ENCODE results near the gene PVR.

DNA sequence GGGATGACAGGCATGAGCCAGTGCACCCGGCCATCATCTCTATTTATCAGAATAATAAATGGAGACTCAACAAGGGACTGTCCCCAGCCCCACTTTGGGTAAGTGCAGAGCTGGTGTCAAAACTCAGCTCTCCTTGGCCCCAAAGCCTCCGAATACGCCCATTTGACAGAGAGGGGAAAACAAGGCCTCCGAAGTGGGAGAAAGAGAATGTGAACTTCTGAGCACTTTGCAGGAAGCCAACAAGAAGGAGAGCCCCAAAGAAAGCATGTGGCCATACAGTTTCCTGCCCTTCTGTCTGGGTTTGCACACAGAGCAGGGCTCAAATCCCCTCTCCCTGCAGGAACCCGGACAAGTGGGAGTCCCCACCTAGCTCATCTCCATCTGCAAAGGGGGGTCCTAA, 56.8 kb downstream of the PVR start:
- TF ChIP-seq, protein P1, sequence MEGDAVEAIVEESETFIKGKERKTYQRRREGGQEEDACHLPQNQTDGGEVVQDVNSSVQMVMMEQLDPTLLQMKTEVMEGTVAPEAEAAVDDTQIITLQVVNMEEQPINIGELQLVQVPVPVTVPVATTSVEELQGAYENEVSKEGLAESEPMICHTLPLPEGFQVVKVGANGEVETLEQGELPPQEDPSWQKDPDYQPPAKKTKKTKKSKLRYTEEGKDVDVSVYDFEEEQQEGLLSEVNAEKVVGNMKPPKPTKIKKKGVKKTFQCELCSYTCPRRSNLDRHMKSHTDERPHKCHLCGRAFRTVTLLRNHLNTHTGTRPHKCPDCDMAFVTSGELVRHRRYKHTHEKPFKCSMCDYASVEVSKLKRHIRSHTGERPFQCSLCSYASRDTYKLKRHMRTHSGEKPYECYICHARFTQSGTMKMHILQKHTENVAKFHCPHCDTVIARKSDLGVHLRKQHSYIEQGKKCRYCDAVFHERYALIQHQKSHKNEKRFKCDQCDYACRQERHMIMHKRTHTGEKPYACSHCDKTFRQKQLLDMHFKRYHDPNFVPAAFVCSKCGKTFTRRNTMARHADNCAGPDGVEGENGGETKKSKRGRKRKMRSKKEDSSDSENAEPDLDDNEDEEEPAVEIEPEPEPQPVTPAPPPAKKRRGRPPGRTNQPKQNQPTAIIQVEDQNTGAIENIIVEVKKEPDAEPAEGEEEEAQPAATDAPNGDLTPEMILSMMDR (IDR thresholded peaks at IDR 0.05; ENCODE audit: low read depth, low read length): no peak
- no peak for TF ChIP-seq EZH2phosphoT487 (IDR thresholded peaks at IDR 0.05; ENCODE audit: low read depth)
